HG02938 (cell line): ENCODE measurements around the gene RDH12.

Experiments
- ATAC-seq: cut with Tn5 transposase; IDR thresholded peaks from one replicate; pipeline ENCODE4 v1.9.1; 2021; ENCODE audit warnings: mild to moderate bottlenecking, moderate library complexity; ENCODE audit not compliant: unreplicated experiment

The RDH12 gene

DNA sequence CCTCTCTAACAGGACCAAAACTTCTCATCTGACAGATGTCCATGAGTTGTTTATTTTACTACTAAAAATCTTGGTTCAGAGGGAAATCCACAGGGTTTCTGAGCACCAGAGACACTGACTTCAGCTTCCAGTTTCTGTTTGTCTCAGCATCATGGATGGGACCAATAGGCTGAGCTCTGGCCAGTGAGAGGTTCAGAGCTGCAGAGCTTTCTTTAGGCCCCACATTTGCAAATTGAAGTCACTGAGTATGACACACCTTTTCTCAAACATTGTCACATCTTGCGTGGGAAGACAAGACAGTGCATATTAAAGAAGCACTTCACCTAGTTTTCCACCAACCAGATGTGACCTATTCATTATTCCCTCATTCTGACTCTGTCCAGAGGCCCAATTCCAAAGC is 45.2 kb downstream of the RDH12 start:
- no peak for ATAC-seq

DNA sequence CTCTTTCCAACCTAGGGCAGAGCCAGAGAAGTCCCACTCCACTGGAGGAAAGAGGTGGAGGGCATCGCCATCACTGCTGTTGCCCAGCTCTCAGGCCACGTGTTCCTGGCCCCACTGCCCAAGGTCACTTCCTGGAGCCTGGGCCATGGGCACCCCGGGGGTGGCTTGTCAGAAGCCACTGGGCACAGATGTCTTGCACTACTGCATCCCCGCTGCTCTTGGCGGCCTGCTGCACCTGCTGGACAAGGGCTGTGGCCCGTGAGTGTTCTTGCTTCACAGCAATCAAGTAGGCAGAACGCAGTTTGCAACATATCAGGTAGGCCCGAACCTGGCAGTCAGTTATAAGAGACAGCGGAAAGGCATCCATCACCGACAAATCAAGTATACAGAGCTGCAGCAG is 46.6 kb downstream of the RDH12 start:
- ATAC-seq: no peak

DNA sequence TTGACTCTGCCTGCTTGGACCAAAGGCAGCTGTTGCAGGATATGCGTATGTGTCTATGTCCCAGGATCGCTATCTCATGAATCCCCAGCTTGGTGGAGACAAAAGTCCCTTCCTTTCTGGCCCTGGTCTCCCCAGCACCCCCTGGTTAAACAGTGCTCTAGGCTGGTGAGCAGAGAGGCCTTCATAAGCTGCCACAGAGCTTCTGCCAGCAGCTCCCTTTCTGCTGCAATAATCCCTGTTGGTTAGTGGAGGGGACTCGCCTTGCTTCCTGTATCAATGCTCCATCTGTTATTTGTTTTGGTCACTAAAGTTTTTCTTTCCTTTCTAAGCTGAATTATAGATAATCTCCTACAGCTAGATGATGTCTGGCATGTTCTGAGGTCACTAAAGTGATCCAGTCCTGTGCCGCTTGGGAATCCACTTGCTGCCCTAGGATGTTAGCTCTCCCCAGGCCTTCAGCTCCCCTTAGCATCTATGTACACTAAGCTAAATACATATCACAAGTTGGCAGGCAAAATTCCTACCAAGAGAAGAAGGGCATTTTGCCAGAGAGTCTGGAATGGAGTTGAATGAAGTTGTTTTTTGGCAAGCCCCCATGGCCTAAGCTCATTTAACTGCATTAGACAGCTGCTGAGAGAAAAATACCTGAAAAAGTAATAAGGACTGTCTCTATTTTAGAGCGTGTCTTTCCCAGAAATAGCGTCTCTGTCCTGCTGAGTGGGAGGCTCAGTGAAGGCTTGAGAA is 47.8 kb downstream of the RDH12 start:
- ATAC-seq: no peak

DNA sequence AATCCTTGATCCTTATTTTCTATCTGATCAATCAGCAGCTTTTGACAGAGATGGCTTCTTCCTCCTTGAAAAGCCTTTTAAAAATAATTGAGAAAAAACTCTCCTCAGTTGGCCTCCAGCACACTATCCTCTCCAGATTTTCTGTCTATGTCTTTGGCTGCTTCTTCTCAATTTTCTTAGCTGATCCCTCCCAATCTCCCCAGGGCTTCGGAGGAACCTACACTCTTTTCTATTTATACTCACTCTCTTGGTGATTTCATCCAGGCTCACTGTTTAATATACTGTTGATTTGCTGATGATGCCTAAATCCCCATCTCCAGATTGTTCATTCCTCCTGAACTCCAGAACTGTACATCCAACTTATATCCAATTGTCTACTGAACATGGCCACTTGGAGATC is 54.8 kb downstream of the RDH12 start:
- no peak for ATAC-seq

DNA sequence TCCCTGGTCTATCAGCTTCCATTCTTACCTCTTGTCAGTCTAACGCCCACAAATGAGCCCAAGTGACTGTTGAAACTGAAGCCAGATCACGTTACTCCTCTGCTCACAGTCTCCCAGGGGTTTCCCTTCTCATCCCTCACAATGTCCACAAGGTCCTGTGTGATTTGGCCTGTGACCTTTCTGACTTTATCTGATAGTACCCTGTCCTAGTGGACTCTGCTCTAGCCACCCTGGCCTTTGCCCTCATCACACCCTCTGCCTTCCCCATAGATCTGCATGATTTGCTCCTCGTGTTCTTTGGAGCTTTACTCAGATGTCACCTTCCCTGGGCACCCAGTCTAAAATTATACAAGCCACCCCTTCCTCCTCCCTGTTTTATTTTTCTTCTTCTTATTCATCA is 55.5 kb downstream of the RDH12 start:
- ATAC-seq: no peak

DNA sequence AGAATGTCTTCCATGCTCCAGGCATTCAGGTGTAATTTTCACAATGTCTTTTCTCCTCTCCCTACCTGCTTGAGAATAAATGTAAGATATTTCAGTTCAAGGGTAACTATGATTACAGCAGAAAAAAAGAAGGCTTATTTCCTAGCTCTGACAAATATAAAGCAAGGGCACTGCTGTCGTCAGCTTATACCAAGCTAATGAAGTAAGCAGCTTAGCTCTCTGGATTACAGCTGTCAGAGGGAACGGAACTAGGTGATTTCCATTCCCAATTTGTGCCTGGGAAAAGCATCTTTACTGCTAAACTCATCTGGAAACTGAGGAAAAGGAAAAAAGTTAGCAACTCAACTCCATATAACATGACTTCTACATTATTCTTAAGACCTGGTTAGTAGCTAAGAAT is 58.2 kb downstream of the RDH12 start:
- no peak for ATAC-seq

DNA sequence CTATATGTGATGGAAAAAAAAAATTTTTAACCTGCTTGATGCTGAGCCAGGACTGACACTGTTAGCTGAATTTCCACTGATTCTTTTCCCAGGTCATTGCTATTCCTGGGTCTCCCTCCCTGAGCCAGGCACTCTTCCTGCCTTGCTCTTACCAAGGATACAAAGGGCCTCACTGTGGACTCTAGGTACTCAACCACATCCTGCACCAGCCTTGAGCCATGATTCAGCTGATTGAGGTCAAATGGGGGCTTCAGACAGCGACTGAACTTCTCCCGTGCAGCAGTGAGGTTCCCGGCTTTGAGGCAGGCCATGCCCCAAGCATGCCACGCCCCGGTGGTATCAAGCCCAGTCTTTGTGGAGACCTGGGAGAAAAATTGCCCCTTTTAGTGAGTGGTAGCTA is 60.4 kb downstream of the RDH12 start:
- ATAC-seq: no peak

DNA sequence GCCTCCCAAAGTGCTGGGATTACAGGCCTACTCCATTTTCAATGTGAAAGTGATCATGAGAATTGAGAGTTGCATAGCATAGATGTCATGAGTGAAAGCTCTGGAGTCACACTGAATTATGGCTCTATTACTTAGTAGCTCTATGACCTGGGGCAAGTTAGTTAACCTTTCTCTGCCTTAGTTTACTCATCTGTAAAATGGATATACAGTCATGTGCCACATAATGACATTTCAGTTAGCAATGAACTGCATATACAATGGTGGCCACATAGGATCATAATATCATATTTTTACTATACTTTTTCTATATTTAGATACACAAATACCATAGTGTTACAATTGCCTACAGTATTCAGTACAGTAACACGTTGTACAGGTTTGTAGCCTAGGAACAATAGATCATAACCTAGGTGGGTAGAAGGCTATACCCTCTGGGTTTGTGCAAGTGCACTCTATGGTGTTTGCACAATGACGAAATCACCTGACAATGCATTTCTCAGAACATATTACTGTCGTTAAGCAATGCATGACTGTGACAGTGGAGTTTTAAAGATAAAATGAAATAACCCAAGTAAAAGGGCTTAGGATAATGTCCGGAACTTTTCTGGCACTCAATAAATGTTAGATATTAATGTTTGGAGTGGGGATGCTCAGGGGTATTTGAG is 61.6 kb downstream of the RDH12 start:
- ATAC-seq: no peak

DNA sequence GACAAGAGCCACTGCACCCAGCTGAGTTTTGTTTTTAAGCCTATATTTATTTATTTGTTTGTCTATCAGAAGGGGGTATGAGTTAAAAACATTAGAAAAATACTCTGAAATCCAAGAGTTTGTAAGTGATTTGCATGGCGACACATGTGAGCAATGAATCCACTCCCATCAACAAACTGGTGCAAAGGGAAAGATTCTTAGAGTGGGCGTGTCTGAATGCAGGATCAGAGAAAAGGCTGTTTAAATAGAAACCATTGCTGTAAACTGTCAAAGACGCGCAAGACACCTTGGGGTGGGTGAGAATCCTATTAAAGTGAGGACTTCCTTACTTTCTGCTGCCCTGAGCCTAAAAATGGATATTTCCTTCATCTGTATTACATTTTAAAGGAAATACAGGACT is 62.8 kb downstream of the RDH12 start:
- ATAC-seq: no peak

DNA sequence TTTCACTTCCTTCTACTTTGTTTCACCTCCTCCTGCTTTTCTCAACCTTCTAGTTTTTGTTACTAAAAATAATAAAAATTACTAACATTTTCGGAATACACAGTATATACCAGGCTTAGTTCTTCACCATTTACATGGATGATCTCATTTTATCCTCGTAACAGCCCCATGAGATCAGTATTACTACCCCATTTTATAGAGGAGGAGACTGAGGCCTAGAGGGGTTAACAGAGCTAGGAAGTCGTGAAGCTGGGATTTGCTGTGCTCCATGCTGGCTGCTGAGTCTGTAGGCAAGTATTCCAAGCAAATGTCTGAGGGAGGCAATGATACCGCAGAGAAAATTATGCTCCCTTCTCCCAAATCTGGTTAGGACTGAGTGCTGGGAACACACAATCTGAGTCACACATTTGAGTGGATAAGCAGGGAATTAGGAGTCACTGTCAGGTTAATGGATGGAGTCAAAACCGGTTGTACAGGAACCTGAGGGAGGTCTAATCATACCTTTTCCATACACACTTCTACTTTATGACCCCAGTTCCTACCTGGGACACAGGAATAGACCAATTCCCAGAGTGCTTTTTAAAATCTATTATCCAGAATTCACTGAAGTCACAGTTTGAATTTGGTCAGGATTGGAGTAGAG is 63.6 kb downstream of the RDH12 start:
- no peak for ATAC-seq

DNA sequence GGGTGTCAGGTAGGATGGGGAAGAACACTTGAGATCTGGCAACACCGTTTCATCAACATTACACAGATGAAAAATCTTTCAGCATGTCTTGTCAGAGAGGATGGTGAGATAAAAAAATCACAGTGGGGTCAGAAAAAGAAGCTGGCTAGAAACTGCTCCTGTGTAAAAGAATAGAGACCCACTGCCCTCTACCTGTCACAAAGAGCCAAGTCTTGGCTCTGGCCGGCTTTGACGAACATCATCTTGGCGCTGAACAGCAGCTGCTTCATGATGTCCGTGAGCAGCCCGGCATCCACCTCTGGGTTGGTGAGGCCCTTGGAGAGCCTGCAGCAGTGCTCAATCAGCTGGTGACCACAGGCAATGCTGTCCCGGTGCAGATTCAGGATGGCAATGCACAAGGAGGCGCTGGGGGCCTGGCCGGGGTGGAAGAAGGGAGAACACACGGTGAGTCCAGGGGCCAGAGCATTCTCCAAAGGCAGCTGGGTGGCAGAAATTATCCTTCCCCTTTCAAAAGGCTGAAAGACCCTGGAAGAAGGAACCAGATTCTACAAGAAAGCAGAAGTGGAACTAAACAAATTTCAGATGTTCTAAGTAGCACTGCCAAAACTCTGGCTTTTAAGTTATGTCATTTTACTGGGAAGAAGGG is 64.5 kb downstream of the RDH12 start:
- no peak for ATAC-seq

DNA sequence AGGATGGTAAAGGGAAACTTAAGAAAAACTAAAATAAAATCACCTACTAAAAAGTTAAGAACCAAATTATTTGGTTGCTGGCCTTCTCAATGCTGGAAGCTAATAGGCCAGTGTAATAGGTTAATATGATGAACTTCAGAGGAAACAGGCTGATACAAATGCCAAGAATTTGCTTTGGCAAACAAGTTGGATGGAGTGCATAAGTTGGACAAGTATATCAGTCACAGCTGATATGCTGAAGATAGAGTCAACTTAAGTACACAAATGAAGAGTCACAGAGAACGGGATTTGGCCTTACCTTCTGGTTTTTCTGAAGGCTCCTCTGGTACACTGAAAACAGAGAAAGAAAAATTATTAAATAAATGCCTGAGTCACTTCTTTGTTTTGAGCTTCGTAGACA is 66.5 kb downstream of the RDH12 start:
- no peak for ATAC-seq

DNA sequence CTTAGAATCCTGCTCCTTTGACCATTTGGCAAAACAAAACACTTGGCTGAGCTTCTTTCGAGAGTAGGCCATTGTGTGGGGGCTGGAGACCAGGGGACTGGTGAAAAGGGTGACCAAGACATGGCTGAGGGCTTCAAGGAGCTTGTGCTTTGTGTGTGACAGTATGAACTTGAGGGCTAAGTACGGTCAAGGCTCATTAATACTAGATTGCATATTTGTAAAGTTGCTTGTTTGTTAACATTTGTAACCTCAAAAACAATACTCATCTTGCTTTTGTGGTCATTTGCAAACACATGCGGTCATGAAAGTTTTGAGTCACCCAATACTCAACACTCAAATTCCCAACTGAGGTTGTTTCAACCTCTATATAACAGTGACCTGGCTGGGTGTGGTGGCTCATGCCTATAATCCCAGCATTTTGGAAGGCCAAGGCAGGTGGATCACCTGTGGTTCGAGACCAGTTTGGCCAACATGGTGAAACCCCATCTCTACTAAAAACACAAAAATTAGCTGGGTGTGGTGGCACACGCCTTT is 72.2 kb downstream of the RDH12 start:
- no peak for ATAC-seq

DNA sequence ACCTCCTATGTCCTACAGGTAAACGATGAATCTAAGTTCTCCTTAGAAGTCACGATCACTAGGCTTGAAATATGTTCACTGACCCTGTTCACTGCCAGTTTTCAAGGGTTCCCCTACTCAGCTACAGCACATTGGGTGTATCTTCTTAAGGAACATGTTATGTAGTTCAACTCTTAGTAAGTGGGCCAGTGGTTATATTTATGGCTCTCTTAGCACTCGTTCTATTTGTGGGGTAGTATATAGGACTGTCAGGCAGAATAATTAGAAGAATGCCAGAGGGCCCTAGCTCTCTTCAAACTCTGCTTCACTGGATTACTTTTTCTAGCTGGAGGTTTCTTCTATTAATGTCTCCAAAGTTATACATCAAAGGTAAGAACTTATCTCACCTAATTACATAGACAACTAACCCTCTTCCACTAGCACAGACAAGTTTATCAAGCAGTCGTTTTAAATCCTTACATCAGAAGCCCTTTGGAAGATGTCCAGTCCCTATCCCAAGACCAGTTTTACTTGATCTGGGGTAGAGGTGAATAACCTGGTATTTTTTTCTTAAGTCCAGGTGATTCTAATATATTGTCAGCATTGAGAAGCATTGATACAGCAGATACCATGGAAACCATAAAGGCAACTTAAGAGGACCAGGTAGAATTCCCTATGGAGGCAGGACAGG is 75.1 kb downstream of the RDH12 start:
- no peak for ATAC-seq

DNA sequence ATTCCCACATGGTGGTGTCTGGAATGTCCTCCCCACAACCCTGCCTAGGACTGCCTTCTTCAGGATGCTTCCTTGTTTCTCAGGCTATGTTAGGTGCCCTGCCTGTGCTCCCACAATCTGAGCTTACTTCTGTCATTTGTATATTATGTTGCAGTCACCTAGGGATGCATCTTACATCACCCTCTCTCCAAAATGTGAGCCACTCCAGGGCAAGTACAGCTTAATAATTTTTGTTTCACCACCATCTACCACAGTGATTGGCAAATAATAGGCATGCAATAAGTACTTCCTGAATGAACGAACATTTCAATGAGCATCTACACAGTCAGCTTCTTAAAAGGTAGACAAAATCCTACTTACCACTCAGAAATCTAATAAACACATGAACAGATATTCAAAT is 77.1 kb downstream of the RDH12 start:
- no peak for ATAC-seq

DNA sequence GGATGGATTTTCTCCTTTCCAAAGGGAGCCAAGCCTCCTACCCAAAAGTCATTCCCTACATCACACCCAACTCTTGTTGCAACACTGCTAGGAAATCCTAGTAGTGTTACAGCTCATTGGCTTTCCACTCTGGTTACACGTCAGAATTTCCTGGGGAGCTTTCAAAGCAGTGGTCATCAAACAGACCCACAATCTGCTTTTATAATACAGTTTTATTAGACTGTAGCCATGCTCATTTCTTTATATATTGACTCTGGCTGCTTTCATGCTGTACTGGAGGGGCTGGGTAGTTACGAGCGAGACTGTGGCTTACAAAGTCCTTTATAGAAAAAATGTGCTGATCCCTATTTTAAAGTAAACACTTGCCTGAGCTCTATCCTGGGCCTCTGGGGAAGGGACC is 80.4 kb downstream of the RDH12 start:
- ATAC-seq: no peak
